Chondrocyte (in vitro differentiated cells): ENCODE measurements around the gene LEO1. TPM values are rescaled to one million over a fixed set of nuclear protein-coding genes. Genes with fewer than 3 reads are reported as not detected.
A peak's percentile ranks its signal among the peaks of the same experiment; 100 is the strongest.

ENCODE experiments used
- DNase-seq: peaks from one replicate; pipeline ENCODE4 v3.0.0; 2021; ENCODE audit warnings: mixed read lengths, low spot score
- H3K27ac Mint-ChIP-seq: one replicate; pipeline ENCODE4 v1.8.0; 2021; ENCODE audit warnings: mild to moderate bottlenecking, moderate library complexity, mixed read lengths; ENCODE audit not compliant: unreplicated experiment
- H3K27me3 Mint-ChIP-seq: 2 replicates; pipeline ENCODE4 v1.8.0; 2021; ENCODE audit warnings: low read depth, mixed read lengths
- H3K36me3 Mint-ChIP-seq: 2 replicates; pipeline ENCODE4 v1.8.0; 2021; ENCODE audit warnings: low read depth, mixed read lengths
- H3K4me1 Mint-ChIP-seq: 2 replicates; pipeline ENCODE4 v1.8.0; 2021; ENCODE audit warnings: low read depth, mild to moderate bottlenecking, mixed read lengths
- H3K4me3 Mint-ChIP-seq: one replicate; pipeline ENCODE4 v1.8.0; 2021; ENCODE audit warnings: mild to moderate bottlenecking, moderate library complexity, mixed read lengths; ENCODE audit not compliant: unreplicated experiment
- H3K9me3 Mint-ChIP-seq: 2 replicates; pipeline ENCODE4 v1.8.0; 2021; ENCODE audit warnings: low read depth, mixed read lengths
- total RNA-seq: library from RNA; stranded (reverse); gene quantifications from 3 replicates; pipeline ENCODE4 v1.2.1, GENCODE V29; 2021
- TF ChIP-seq, protein P1 (sequence below): fragments of 200-600 bp; sonication (generic); IDR thresholded peaks from 2 replicates; pipeline ENCODE4 v1.5.0; 2021; ENCODE audit warnings: antibody characterized with exemption, mild to moderate bottlenecking, moderate library complexity

Gene LEO1
- total RNA-seq, 1 donor from 2014 or later = 17.5 TPM

DNA sequence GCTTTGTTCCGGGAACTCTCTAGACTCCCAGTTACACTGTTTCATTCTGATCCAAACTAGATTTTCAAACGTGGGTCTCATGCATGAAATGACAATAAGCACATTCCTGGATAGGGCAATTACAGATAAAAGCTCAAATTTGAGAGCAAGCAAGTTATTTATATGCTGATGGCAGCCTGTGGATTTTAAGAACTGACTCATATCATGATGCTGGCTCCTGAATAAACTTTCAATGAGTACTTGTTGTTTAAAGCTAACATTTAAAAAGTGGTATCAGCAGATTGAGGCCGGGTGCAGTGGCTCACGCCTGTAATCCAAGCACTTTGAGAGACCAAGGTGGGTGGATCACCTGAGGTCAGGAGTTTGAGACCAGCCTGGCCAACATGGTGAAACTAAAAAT lies 66.6 kb downstream of the LEO1 start:
- Mint-ChIP-seq H3K4me3 (no peak overlapping the region), H3K4me1 (peaks cover 15% of the 10 kb centered on the region), H3K27ac (peak overlapping the region; percentile 49), H3K9me3 (no peaks in the 10 kb centered on the region), H3K36me3 (peaks cover 46% of the 10 kb centered on the region), H3K27me3 (no peaks in the 10 kb centered on the region)
- TF ChIP-seq, protein P1, sequence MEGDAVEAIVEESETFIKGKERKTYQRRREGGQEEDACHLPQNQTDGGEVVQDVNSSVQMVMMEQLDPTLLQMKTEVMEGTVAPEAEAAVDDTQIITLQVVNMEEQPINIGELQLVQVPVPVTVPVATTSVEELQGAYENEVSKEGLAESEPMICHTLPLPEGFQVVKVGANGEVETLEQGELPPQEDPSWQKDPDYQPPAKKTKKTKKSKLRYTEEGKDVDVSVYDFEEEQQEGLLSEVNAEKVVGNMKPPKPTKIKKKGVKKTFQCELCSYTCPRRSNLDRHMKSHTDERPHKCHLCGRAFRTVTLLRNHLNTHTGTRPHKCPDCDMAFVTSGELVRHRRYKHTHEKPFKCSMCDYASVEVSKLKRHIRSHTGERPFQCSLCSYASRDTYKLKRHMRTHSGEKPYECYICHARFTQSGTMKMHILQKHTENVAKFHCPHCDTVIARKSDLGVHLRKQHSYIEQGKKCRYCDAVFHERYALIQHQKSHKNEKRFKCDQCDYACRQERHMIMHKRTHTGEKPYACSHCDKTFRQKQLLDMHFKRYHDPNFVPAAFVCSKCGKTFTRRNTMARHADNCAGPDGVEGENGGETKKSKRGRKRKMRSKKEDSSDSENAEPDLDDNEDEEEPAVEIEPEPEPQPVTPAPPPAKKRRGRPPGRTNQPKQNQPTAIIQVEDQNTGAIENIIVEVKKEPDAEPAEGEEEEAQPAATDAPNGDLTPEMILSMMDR = no peak
- DNase-seq = no peak

DNA sequence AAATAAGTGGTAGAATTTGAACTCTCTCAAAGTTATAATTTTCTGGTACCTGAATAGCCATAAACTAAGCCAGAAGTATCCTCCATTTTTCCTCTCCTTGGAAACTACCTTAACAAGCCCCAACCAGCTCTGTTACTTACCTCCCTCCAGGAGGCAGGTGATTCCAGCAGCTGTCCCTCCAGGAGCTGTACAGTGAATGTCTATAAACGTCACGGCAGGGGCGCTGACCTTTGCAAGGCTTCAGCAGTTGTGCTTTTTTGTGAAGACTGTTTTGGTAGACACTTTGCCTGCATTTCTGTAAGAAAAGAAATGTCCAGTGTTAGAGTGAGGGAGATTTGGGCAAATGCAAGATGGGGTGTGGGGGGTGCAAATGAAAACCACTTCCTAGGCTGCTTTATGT lies 67.2 kb downstream of the LEO1 start:
- Mint-ChIP-seq H3K9me3 (no peaks in the 10 kb centered on the region), H3K4me3 (no peak overlapping the region), H3K27ac (no peak overlapping the region), H3K36me3 (peaks cover 48% of the 10 kb centered on the region), H3K4me1 (peaks cover 15% of the 10 kb centered on the region), H3K27me3 (no peaks in the 10 kb centered on the region)
- DNase-seq = no peak
- TF ChIP-seq, protein P1 = no peak

DNA sequence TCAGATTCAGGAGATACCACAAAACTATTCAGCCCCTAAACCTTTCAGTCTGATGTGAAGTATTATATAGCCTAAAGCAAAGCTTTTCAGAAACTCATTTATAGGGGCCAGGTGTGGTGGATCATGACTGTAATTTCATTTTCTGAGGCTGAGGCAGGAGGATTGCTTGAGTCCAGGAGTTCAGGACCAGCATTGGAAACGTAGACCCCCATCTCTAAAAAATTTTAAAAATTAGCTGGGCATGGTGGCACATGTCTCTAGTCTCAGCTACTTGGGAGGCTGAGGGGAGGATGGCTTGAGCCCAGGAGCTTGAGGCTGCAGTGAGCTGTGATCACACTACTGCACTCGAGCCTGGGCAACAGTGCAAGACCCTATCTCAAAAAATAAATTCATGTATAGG lies 82.1 kb downstream of the LEO1 start:
- H3K27me3 Mint-ChIP-seq = no peaks in the 10 kb centered on the region
- H3K36me3 Mint-ChIP-seq = peaks cover 12% of the 10 kb centered on the region
- DNase-seq = no peak
- H3K4me1 Mint-ChIP-seq = peaks cover 19% of the 10 kb centered on the region
- H3K27ac Mint-ChIP-seq = no peak overlapping the region
- TF ChIP-seq, protein P1 = no peak
- no peaks in the 10 kb centered on the region for H3K9me3 Mint-ChIP-seq
- H3K4me3 Mint-ChIP-seq = no peak overlapping the region

DNA sequence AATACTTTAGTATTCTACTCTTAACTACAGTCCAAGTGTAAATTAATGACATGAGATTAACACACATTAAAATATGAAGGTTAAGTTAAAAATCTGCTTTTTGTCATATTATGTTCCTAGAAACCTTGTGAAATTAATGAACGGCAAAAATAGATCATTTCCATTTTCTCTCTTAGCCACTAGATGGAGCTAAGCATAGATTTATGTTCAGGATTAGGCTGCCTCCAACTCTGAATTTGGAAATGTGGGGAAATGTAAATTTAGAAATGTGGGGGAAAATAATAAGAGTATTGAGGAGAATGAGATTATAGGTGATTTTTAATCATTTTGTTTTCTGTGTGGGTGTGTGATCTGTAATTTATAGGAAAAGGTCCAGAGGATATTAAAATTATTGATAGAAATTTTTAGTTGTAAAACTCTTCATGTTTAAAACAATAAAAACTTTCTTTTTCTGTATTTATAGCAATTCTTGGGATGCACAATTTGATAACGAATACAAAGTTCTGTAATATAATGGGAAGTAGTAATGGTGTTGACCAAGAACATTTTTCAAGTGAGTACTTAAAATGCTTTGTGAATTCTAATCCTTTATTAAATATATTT lies 82.9 kb downstream of the LEO1 start:
- Mint-ChIP-seq H3K9me3 (no peaks in the 10 kb centered on the region), H3K27ac (peak overlapping the region; percentile 9)
- DNase-seq = no peak

More for the DNA sequence above, 82.9 kb downstream of the LEO1 start:
- peaks cover 11% of the 10 kb centered on the region for H3K36me3 Mint-ChIP-seq
- TF ChIP-seq, protein P1 = peak; percentile 95
- H3K27me3 Mint-ChIP-seq = no peaks in the 10 kb centered on the region
- no peak overlapping the region for H3K4me3 Mint-ChIP-seq
- H3K4me1 Mint-ChIP-seq = peaks cover 27% of the 10 kb centered on the region

Other genes with a start within 250 kb of the LEO1 start
- gene LYSMD2, start 234.1 kb downstream of the LEO1 start, total RNA-seq = 1.5 to 2.7 TPM (median 2.6 TPM) in 3 replicates
- gene TMOD2, start 220.2 kb downstream of the LEO1 start, total RNA-seq = 5.7 to 7.8 TPM (median 6.7 TPM) in 3 replicates
- gene TMOD3, start 142.1 kb downstream of the LEO1 start, total RNA-seq = 44.3 to 56.9 TPM (median 44.4 TPM) in 3 replicates
- 45.2 to 60.1 TPM (median 59.0 TPM) in 3 replicates for gene MAPK6, start 47.4 kb upstream of the LEO1 start, total RNA-seq
- not detected in 3 replicates for gene BCL2L10, start 141.0 kb upstream of the LEO1 start, total RNA-seq
- gene GNB5, start 219.6 kb upstream of the LEO1 start, total RNA-seq = 25.7 to 28.9 TPM (median 26.9 TPM) in 3 replicates